Activated CD8-positive, alpha-beta T cell treated with anti-CD3 and anti-CD28 coated beads for 36 hours (primary cell): ENCODE measurements around the gene PILRA. TPM values are rescaled to one million over a fixed set of nuclear protein-coding genes. Genes with fewer than 3 reads are reported as not detected.

Experiments
- ATAC-seq: fragments of 200-7000 bp; cut with Tn5 transposase; one replicate; pipeline ENCODE4 v1.10.0; 2021; ENCODE audit warnings: mild to moderate bottlenecking, moderate library complexity
- CTCF ChIA-PET: fragments of 350-600 bp; sonication (Branson Sonifier 250); formaldehyde crosslinking; loops from one replicate; lab custom pipeline; 2021; ENCODE audit warnings: antibody characterized with exemption; lab: Charles Lee
- POLR2A ChIA-PET: fragments of 350-600 bp; sonication (Branson Sonifier 250); formaldehyde crosslinking; loops from one replicate; lab custom pipeline; 2021; ENCODE audit warnings: antibody characterized with exemption; lab: Charles Lee
- DNase-seq: peaks from one replicate; pipeline ENCODE4 v3.0.0-alpha.2; 2020
- H3K27ac Mint-ChIP-seq: one replicate; pipeline ENCODE4 v1.8.0; 2021; ENCODE audit warnings: mild to moderate bottlenecking, mixed read lengths
- H3K27me3 Mint-ChIP-seq: one replicate; pipeline ENCODE4 v1.8.0; 2021; ENCODE audit warnings: mixed read lengths
- H3K36me3 Mint-ChIP-seq: one replicate; pipeline ENCODE4 v1.8.0; 2021; ENCODE audit warnings: low read depth, mixed read lengths
- H3K4me1 Mint-ChIP-seq: one replicate; pipeline ENCODE4 v1.8.0; 2021; ENCODE audit warnings: low read depth, mixed read lengths
- H3K4me3 Mint-ChIP-seq: one replicate; pipeline ENCODE4 v1.8.0; 2021; ENCODE audit warnings: mild to moderate bottlenecking, moderate library complexity, mixed read lengths
- H3K9me3 Mint-ChIP-seq: one replicate; pipeline ENCODE4 v1.8.0; 2021; ENCODE audit warnings: mixed read lengths
- intact Hi-C: fragments of 100-400 bp; cut with micrococcal nuclease; formaldehyde crosslinking; loops from one replicate; pipeline ENCODE4 v1.10.0; 2022
- total RNA-seq, 2 experiments: library from RNA; stranded (reverse); gene quantifications; one replicate each; pipeline ENCODE4 v1.2.3, GENCODE V29; 2021
- TF ChIP-seq, protein P1 (sequence below): fragments of 200-600 bp; IDR thresholded peaks from one replicate; pipeline ENCODE4 v1.8.0; 2022; ENCODE audit warnings: antibody characterized with exemption, mild to moderate bottlenecking

Gene PILRA
- total RNA-seq, 2 experiments from 2014 or later = 5.8 to 6.6 TPM

DNA sequence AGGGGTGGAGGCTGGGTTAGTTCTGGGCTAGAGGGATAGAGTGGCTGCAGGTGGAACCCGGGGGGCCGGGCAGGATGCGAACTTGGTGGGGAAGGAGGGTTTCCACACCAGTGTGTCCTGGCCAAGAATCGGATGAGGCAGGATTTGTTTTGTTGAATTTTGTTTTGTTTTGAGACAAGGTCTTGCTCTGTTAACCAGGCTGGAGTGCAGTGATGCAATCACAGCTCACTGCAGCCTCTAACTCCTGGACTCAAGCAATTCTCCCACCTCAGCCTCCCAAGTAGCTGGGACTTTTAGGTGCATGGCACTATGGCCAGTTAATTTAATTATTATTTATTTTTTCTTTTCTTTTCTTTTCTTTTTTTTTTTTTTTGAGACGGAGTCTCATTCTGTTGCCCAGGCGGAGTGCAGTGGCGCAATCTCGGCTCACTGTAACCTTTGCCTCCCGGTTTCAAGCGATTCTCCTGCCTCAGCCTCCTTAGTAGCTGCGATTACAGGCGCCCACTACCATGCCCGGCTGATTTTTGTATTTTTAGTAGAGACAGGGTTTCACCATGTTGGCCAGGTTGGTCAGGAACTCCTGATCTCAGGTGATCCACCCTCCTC lies 76.0 kb downstream of the PILRA start:
- POLR2A ChIA-PET = interaction anchor here (1.0 to 1.6 kb wide), 4 partner anchors 13 to 37 kb away, joined by 3 to 7 read pairs (median 4); partner anchors contain the start of genes MEPCE and PPP1R35
- CTCF ChIA-PET = interaction anchor here (1.0 to 3.2 kb wide), 5 partner anchors 10 to 256 kb away, joined by 3 to 12 read pairs (median 3); partner anchors contain the start of genes AGFG2 and POP7
- H3K27me3 Mint-ChIP-seq = no peaks in the 10 kb centered on the region
- H3K4me3 Mint-ChIP-seq = peak overlapping the region; percentile 7
- intact Hi-C loops = no loop called here
- TF ChIP-seq, protein P1, sequence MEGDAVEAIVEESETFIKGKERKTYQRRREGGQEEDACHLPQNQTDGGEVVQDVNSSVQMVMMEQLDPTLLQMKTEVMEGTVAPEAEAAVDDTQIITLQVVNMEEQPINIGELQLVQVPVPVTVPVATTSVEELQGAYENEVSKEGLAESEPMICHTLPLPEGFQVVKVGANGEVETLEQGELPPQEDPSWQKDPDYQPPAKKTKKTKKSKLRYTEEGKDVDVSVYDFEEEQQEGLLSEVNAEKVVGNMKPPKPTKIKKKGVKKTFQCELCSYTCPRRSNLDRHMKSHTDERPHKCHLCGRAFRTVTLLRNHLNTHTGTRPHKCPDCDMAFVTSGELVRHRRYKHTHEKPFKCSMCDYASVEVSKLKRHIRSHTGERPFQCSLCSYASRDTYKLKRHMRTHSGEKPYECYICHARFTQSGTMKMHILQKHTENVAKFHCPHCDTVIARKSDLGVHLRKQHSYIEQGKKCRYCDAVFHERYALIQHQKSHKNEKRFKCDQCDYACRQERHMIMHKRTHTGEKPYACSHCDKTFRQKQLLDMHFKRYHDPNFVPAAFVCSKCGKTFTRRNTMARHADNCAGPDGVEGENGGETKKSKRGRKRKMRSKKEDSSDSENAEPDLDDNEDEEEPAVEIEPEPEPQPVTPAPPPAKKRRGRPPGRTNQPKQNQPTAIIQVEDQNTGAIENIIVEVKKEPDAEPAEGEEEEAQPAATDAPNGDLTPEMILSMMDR = no peak
- H3K27ac Mint-ChIP-seq = peak overlapping the region; percentile 52
- H3K9me3 Mint-ChIP-seq = no peaks in the 10 kb centered on the region
- H3K4me1 Mint-ChIP-seq = peaks cover 18% of the 10 kb centered on the region
- DNase-seq = no peak
- ATAC-seq = no peak
- H3K36me3 Mint-ChIP-seq = no peaks in the 10 kb centered on the region

Other genes starting within 250 kb of the PILRA start
- 1 to 10 TPM; 1.9 to 2.1 TPM for gene MBLAC1, start 246.5 kb upstream of the PILRA start, total RNA-seq
- 100 to 1,000 TPM; 108 to 116 TPM for gene LAMTOR4, start 224.6 kb upstream of the PILRA start, total RNA-seq
- 10 to 100 TPM; 15.7 to 17.4 TPM for gene TRAPPC14, start 214.8 kb upstream of the PILRA start, total RNA-seq
- gene GAL3ST4, start 204.9 kb upstream of the PILRA start, total RNA-seq = 1 to 10 TPM; 2.4 to 2.7 TPM
- gene GPC2, start 196.1 kb upstream of the PILRA start, total RNA-seq = 1 to 10 TPM; 3.7 to 4.3 TPM
- 10 to 100 TPM; 13.2 to 15.8 TPM for gene STAG3, start 195.6 kb upstream of the PILRA start, total RNA-seq
- gene PVRIG, start 153.5 kb upstream of the PILRA start, total RNA-seq = 10 to 100 TPM; 29.8 to 30.2 TPM
- gene SPDYE3, start 65.8 kb upstream of the PILRA start, total RNA-seq = not detected
- 10 to 100 TPM; 43.7 to 46.8 TPM for gene PILRB, start 15.4 kb upstream of the PILRA start, total RNA-seq
- gene ZCWPW1, start 55.2 kb downstream of the PILRA start, total RNA-seq = 1 to 10 TPM; 2.5 to 3.6 TPM
- gene MEPCE, start 56.3 kb downstream of the PILRA start, total RNA-seq = 10 to 100 TPM; 38.3 to 38.8 TPM
- gene PPP1R35, start 63.0 kb downstream of the PILRA start, total RNA-seq = 10 to 100 TPM; 63.4 to 67.8 TPM
- gene SPACDR, start 90.8 kb downstream of the PILRA start, total RNA-seq = 1 to 10 TPM; 3.7 to 4.6 TPM
- 10 to 100 TPM; 92.6 to 94.2 TPM for gene TSC22D4, start 105.7 kb downstream of the PILRA start, total RNA-seq
- under 1 TPM; 0.32 to 0.38 TPM for gene NYAP1, start 110.4 kb downstream of the PILRA start, total RNA-seq
- 10 to 100 TPM; 45.6 to 45.8 TPM for gene AGFG2, start 165.7 kb downstream of the PILRA start, total RNA-seq
- 10 to 100 TPM in 1 of 2 experiments, 1 to 10 TPM in 1; 9.9 to 12.8 TPM for gene SAP25, start 200.4 kb downstream of the PILRA start, total RNA-seq
- 10 to 100 TPM; 77.7 to 78.7 TPM for gene LRCH4, start 212.6 kb downstream of the PILRA start, total RNA-seq
- gene FBXO24, start 212.8 kb downstream of the PILRA start, total RNA-seq = 1 to 10 TPM; 1.4 to 1.5 TPM
- gene PCOLCE, start 228.9 kb downstream of the PILRA start, total RNA-seq = 1 to 10 TPM; 3.9 to 4.6 TPM
- 10 to 100 TPM in 1 of 2 experiments, 1 to 10 TPM in 1; 9.6 to 10.5 TPM for gene MOSPD3, start 239.1 kb downstream of the PILRA start, total RNA-seq